ENCODE results near the gene PRSS50.

PRSS50 gene

DNA sequence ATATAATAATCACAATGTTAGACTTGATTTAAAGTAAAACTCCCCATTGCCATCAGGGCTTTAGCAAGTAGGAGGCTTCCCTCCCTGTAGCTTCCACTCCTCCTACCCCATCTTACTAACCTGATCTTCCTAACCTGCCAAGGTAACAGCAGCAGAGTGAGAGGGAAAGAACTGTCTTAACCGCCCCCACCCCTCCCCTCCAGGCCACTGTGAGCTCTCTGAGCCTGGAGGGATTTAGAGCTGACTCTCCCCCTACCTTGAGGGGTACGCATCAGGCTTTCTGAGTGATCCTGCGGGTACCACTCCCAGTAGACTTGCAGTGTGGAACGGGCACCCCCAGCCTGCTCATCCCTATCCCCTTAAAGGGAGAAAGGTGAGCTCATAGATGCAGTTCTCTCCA is 11.4 kb upstream of the PRSS50 start:
- no peak overlapping the region for H3K27ac ChIP-seq
- DNase-seq (ENCODE audit: low read depth, low spot score) = no peak

- no peak for DNase-seq (ENCODE audit: low read depth, low spot score)
- no peak overlapping the region for H3K27ac ChIP-seq
Observed at GRCh38 chr3:46725621-46726314, 8.1 kb upstream of the PRSS50 start.

- no peak for DNase-seq (ENCODE audit: low read depth, low spot score)
- no peak overlapping the region for H3K27ac ChIP-seq
Observed at GRCh38 chr3:46724424-46724823, 6.8 kb upstream of the PRSS50 start.

DNA sequence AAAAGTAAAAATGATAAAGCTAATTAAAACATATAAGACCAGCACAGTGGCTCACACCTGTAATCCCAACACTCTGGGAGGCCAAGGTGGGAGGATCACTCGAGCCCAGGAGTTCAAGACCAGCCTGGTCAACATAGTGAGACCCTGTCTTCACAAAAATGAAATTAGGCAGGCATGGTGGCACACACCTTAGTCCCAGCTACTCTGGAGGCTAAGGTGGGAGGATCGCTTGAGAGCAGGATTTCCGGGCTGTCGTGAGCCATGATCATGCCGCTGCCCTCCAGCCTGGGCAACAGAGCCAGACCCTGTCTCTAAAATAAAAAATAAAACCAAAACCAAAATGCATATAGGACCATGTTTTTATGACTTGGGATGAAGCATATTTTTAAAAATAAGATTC is 4.8 kb upstream of the PRSS50 start:
- DNase-seq (ENCODE audit: low read depth, low spot score) = no peak
- H3K27ac ChIP-seq = no peak overlapping the region

DNA sequence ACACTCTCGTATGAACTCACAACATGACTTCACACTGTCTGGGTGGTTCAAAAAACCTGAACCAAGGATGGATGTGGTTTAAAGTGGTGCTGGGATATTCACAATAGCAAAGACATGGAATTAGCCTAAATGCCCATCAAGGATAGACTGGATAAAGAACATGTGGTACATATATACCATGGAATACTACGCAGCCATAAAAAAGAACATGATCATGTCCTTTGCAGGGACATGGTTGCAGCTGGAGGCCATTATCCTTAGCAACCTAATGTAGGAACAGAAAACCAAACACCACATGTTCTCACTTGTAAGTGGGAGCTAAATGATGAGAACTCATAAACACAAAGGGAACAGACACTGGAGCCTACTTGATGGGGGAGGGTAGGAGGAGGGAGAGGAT is 3.3 kb upstream of the PRSS50 start:
- H3K27ac ChIP-seq = no peak overlapping the region

DNA sequence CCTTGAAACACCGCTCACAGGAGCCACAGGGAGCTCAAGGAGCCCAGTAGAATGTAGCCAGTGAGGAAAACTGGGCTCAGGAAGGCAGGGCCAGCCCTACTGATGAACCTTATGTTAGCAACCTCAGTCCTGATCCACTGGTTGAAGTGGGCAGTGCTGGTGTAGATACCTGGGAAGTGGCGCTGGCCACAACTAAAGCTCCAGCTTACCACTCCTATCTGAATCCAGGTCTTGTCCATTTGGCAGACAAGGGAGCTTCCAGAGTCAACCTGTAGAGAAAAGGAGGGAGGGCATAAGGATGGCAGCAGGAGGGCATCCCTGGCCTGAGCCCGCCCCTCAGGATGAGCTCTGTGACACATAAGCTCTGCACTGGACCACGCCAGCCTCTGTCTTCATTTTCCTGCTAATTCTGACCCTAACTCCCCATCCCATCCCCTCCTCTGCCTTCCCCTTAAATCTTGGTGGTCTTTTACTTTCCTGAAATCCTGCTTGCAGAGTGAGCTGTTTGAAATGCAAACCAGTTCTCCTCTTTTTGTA is 2.1 kb upstream of the PRSS50 start:
- no peak overlapping the region for H3K27ac ChIP-seq
- DNase-seq (ENCODE audit: low read depth, low spot score) = no peak

More for the DNA sequence above, 3.3 kb upstream of the PRSS50 start:
- no peak for DNase-seq (ENCODE audit: low read depth, low spot score)

DNA sequence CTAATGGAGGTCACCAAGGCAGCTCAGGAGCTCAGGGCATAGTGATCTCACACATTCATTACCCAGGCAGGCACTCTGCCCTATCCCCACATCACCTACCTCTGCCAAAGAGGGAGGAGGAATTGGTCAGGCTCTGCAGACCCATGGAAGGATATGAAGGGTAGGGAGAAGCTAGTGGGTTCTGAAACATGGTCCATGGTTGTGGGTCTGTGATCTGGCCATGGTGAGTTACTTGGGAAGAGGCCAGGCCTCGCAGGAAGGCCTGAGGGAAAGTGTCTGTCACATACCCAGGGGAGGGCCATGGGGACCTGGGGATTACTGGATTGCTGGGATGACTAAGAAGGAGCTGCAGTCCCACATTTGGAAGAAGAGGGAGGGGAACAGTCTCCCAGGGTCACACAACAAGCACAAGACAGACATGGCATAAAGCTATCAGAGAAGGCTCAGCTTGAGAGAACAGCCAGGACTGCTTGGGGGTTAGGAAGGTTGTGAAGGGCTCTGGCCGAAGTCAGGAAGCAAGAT is 1.4 kb upstream of the PRSS50 start:
- no peak for DNase-seq (ENCODE audit: low read depth, low spot score)
- H3K27ac ChIP-seq = no peak overlapping the region

DNA sequence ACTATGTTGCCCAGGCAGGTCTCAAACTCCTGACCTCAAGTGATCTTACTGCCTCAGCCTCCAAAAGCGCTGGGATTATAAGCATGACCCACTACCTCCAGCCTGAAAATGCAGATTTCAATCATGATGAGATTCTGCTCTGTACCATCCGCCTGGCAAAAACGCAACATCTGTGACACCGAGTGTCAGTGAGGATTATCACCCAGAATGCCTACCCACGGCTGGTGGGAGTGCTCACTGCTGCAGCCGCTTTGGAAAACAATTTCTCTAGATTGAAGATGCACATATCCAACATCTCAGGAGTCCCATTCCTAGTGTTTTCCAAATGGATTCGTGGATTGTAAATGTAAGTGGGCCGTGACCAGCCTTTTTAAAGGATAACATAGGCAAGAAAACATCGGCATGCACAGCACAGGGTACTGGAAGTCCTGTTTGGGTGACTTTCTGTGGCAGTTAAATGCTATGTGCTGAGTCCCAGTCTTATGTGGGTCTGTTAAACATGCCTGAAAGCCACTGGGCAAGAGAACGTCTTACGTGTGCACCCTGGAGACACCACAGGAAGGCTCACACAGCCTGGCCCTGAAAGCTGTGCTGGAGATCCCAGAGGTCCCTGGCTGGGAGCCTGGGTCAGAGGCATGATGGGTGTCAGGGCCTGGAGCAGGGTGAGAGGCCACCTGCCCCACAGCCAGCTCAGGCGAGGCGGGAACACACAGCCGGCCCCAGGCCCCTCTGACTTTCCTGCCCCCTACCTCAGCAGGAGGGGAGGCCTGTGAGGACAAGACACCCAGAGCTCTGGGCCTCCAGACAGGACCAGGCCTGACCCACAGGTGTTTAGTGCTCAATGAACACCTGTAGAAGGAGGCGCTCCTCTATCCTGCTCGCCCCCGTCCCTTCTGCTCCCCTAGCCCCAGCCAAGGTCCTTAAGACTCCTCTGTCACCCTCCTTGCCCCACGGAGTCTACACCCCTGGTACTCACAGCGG is 918 bp downstream of the PRSS50 start:
- DNase-seq (ENCODE audit: low read depth, low spot score) = no peak
- H3K27ac ChIP-seq = no peak overlapping the region

GRCh38 chr3:46715507-46716175 is 2.0 kb downstream of the PRSS50 start:
- H3K27ac ChIP-seq = no peak overlapping the region
- DNase-seq (ENCODE audit: low read depth, low spot score) = no peak

- no peak overlapping the region for H3K27ac ChIP-seq
- no peak for DNase-seq (ENCODE audit: low read depth, low spot score)
Observed at GRCh38 chr3:46714728-46715506, 2.8 kb downstream of the PRSS50 start.

GRCh38 chr3:46713898-46714552 is 3.6 kb downstream of the PRSS50 start:
- no peak for DNase-seq (ENCODE audit: low read depth, low spot score)
- no peak overlapping the region for H3K27ac ChIP-seq

- DNase-seq (ENCODE audit: low read depth, low spot score) = no peak
- no peak overlapping the region for H3K27ac ChIP-seq
Observed at GRCh38 chr3:46713050-46713897, 4.4 kb downstream of the PRSS50 start.

- DNase-seq (ENCODE audit: low read depth, low spot score) = no peak
- H3K27ac ChIP-seq = no peak overlapping the region
Observed at GRCh38 chr3:46712191-46713049, 5.2 kb downstream of the PRSS50 start.

GRCh38 chr3:46711760-46712159 is 5.9 kb downstream of the PRSS50 start:
- DNase-seq (ENCODE audit: low read depth, low spot score) = no peak
- no peak overlapping the region for H3K27ac ChIP-seq

GRCh38 chr3:46711305-46711704 is 6.4 kb downstream of the PRSS50 start:
- no peak overlapping the region for H3K27ac ChIP-seq
- no peak for DNase-seq (ENCODE audit: low read depth, low spot score)

DNA sequence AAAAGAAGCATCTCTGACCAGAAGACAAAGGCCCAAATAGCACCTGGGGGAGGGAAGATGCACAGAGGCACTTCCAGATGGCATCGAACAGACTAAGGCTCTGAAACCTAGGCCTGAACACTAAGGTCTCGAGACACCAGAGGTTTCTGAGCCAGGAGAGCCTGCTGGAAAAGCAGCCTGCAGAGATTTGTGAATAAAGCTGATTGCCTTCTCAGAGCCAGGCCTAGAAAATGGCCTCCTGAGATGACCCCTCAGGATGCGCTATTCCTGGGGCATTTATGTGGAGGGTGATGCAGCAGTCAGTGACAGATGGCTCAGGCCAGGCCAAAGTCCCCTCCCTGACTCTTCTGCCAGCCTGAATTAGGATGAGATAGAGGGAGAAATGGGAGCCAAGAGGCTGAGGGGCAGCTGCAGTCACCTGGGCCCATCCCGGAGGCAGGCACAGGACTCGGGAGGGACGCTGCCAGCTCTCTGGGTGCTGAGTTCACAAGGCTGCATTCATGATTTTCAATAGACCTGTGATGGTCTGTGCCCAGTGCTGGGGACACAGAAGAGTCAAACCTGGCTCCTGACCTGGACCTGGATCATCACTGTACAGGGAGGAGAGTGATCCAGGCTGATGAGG is 6.9 kb downstream of the PRSS50 start:
- no peak overlapping the region for H3K27ac ChIP-seq
- no peak for DNase-seq (ENCODE audit: low read depth, low spot score)

- H3K27ac ChIP-seq = no peak overlapping the region
Observed at GRCh38 chr3:46710229-46710628, 7.4 kb downstream of the PRSS50 start.

More at GRCh38 chr3:46710229-46710628, 7.4 kb downstream of the PRSS50 start:
- no peak for DNase-seq (ENCODE audit: low read depth, low spot score)
